ENCODE measurements around the gene FSIP1. TPM values are rescaled to one million over a fixed set of nuclear protein-coding genes. Genes with fewer than 3 reads are reported as not detected.
A peak's percentile ranks its signal among the peaks of the same experiment; 100 is the strongest.

FSIP1 gene
- total and polyA plus RNA-seq, 9 of the 15 experiments (the other 6 are each of a cell fraction or from before 2014, with no cell fraction given), result 0.07 to 0.51 (median 0.29) TPM

GRCh38 chr15:39808909-39809308, 26.3 kb upstream of the FSIP1 start (continued):
- no peak for TF ChIP-seq ZNF77 (CRISPR knock-in tag; IDR thresholded peaks at IDR 0.05)
- no peak for TF ChIP-seq ZNF76 (CRISPR knock-in tag; IDR thresholded peaks at IDR 0.05; ENCODE audit: borderline replicate concordance)
- no peak for TF ChIP-seq FOXJ3 (CRISPR knock-in tag; IDR thresholded peaks at IDR 0.05)
- TF ChIP-seq, protein P1, sequence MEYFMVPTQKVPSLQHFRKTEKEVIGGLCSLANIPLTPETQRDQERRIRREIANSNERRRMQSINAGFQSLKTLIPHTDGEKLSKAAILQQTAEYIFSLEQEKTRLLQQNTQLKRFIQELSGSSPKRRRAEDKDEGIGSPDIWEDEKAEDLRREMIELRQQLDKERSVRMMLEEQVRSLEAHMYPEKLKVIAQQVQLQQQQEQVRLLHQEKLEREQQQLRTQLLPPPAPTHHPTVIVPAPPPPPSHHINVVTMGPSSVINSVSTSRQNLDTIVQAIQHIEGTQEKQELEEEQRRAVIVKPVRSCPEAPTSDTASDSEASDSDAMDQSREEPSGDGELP (CRISPR knock-in tag; IDR thresholded peaks at IDR 0.05; ENCODE audit: borderline replicate concordance), result no peak

- intact Hi-C loops (cut with micrococcal nuclease), result no loop called here
- TF ChIP-seq ZBTB8A (IDR thresholded peaks at IDR 0.05; ENCODE audit: partially characterized antibody) (no peak), ETV1 (tag; conservative IDR thresholded peaks at IDR 0.05; ENCODE audit: low read depth) (peak; percentile 48), CEBPG (CRISPR knock-in tag; IDR thresholded peaks at IDR 0.05) (0 out of 2 replicates have a peak, but pooled peaks have one; percentile 25), CEBPG (tag; conservative IDR thresholded peaks at IDR 0.05 in 1 of 2, IDR thresholded peaks at IDR 0.05 in 1 of 2) (peak; percentile 56 to 83), GABPA (tag; conservative IDR thresholded peaks at IDR 0.05; ENCODE audit: low read depth) (peak; percentile 35; the same call in 1 of the 2 replicates), NEUROD1 (IDR thresholded peaks at IDR 0.05; ENCODE audit: borderline replicate concordance, low read depth, low read length, partially characterized antibody) (peak; percentile 83), KLF10 (CRISPR knock-in tag; IDR thresholded peaks at IDR 0.05) (no peak), MEIS2 (IDR thresholded peaks at IDR 0.05; ENCODE audit: partially characterized antibody) (peak; percentile 1), ARID1B (IDR thresholded peaks at IDR 0.05) (no peak)
- TF ChIP-seq, protein P2, sequence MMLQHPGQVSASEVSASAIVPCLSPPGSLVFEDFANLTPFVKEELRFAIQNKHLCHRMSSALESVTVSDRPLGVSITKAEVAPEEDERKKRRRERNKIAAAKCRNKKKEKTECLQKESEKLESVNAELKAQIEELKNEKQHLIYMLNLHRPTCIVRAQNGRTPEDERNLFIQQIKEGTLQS (IDR thresholded peaks at IDR 0.05), result peak; percentile 54; the same call in 1 of the 2 replicates
- TF ChIP-seq, protein P2 (CRISPR knock-in tag; conservative IDR thresholded peaks at IDR 0.05), result no peak
- FAIRE-seq, result no peak
Measured at GRCh38 chr15:39807791-39808190, 25.1 kb upstream of the FSIP1 start.

More at GRCh38 chr15:39807791-39808190, 25.1 kb upstream of the FSIP1 start:
- Histone ChIP-seq H3K9ac (ENCODE audit: insufficient read depth in 1 of 2, low read depth in 2 of 2, low read length in 2 of 2) (no peak overlapping the region), H3K4me2 (ENCODE audit: insufficient read depth, low read length) (no peak overlapping the region), H2AFZ (ENCODE audit: low read depth, low read length) (no peak overlapping the region), H4K20me1 (replicated peaks; ENCODE audit: control insufficient read depth, insufficient read depth, low read length) (no peaks in the 10 kb centered on the region), H3K4me3 (no peak overlapping the region), H3K36me3 (ENCODE audit: control insufficient read depth, insufficient read depth, low read length) (no peaks in the 10 kb centered on the region), H3K4me1 (replicated peaks in 1 of 2; ENCODE audit: control insufficient read depth in 2 of 2, insufficient read depth in 2 of 2, low read length in 2 of 2) (no peaks in the 10 kb centered on the region; a peak in 1 of 5 replicates), H3K27me3 (ENCODE audit: control insufficient read depth in 2 of 2, insufficient read depth in 2 of 2, low read length in 2 of 2) (peaks cover 19 to 20% of the 10 kb centered on the region in 2 experiments; a peak in 4 of 5 replicates), H3K27ac (ENCODE audit: extremely low read depth, low read depth, low read length) (no peak overlapping the region), H3K79me2 (ENCODE audit: control insufficient read depth, insufficient read depth, low read length) (no peaks in the 10 kb centered on the region), H3K9me1 (ENCODE audit: control insufficient read depth, insufficient read depth, low read length) (no peaks in the 10 kb centered on the region), H3K9me3 (replicated peaks; ENCODE audit: control insufficient read depth, insufficient read depth, low read depth, low read length) (no peaks in the 10 kb centered on the region)
- WGBS (ENCODE audit: insufficient coverage, low coverage, missing lambda C conversion rate), result 2% methylated on average over 4 of the region's 4 CpGs
- in situ Hi-C loops (cut with MboI), result no loop called here
- DNase-seq (ENCODE audit: extremely low read depth in 1 of 4, low spot score in 3 of 4), result no peak
- CTCF ChIA-PET (ENCODE audit: low intra/inter-chr PET ratio), result no interaction called here
- POLR2A ChIA-PET, result interaction anchor here (0.5 kb wide), 1 partner anchor 16 kb away, joined by 3 read pairs; no protein-coding TSS in a partner anchor
- BruUV-seq (replicated peaks), result no TSS peak
- ATAC-seq, result peak; percentile 81

Measured in K562 (cell line).